GM18499 (cell line): Measurements from ENCODE around the gene AKAP17A.
"Not testable (repeated sequence)": the region's sequence is repeated elsewhere in the genome, so short reads cannot be mapped to it uniquely, and the experiment has no call there.

Experiments
- ATAC-seq: cut with Tn5 transposase; IDR thresholded peaks from one replicate; pipeline ENCODE4 v1.9.1; 2021; ENCODE audit warnings: moderate number of reproducible peaks; ENCODE audit not compliant: insufficient read depth, unreplicated experiment

Gene AKAP17A

GRCh38 chrX:1591102-1591862 is at the start of gene AKAP17A:
Gene AKAP17A, plus strand, starts transcription at chrX:1591604. Its CDS starts 1,859 bp downstream, at chrX:1593463.
- peak; percentile 55 for ATAC-seq

- no peak for ATAC-seq
Measured at GRCh38 chrX:1542994-1543725, 48.2 kb upstream of the AKAP17A start.

GRCh38 chrX:1545776-1546408 is 45.5 kb upstream of the AKAP17A start:
- ATAC-seq, result no peak

- ATAC-seq, result no peak
Measured at GRCh38 chrX:1546691-1547251, 44.6 kb upstream of the AKAP17A start.

DNA sequence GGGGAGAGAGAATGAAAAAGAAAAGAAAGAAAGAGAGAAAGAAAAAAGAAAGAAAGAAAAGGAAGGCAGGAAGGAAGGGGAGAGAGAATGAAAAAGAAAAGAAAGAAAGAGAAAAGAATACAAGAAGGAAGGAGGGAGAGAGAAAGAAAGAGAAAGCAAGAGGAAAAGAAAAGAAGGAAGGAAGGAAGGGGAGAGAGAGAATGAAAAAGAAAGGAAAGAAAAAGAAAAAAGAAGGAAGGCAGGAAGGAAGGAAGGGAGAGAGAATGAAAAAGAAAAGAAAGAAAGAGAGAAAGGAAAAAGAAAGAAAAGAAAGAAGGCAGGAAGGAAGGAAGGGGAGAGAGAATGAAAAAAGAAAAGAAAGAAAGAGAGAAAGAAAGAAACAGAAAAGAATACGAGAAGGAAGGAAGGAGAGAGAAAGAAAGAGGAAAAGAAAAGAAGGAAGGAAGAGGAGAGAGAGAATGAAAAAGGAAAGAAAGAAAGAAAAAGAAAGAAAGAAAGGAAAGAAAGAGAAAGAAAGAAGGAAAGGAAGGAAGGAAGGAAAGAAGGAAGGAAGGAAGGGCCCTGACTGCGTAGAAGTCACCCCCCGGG is 39.4 kb upstream of the AKAP17A start:
- ATAC-seq, result no peak

- no peak for ATAC-seq
Measured at GRCh38 chrX:1554469-1555210, 36.8 kb upstream of the AKAP17A start.

GRCh38 chrX:1555370-1555769 is 36.0 kb upstream of the AKAP17A start:
- ATAC-seq, result no peak

GRCh38 chrX:1557442-1557841 is 34.0 kb upstream of the AKAP17A start:
- not testable (repeated sequence) for ATAC-seq

- no peak for ATAC-seq
Measured at GRCh38 chrX:1558761-1559468, 32.5 kb upstream of the AKAP17A start.

GRCh38 chrX:1561164-1561563 is 30.2 kb upstream of the AKAP17A start:
- ATAC-seq, result no peak

DNA sequence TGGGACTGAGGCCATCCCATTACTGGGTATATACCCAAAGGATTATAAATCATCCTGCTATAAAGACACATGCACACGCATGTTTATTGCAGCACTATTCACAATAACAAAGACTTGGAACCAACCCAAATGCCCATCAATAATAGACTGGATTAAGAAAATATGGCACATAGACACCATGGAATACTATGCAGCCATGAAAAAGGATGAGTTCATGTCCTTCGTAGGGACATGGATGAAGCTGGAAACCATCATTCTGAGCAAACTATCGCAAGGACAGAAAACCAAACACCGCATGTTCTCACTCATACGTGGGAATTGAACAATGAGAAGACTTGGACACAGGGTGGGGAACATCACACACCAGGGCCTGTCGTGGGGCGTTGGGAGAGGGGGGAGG is 27.3 kb upstream of the AKAP17A start:
- not testable (repeated sequence) for ATAC-seq

GRCh38 chrX:1564750-1565683 is 26.4 kb upstream of the AKAP17A start:
- ATAC-seq, result no peak

DNA sequence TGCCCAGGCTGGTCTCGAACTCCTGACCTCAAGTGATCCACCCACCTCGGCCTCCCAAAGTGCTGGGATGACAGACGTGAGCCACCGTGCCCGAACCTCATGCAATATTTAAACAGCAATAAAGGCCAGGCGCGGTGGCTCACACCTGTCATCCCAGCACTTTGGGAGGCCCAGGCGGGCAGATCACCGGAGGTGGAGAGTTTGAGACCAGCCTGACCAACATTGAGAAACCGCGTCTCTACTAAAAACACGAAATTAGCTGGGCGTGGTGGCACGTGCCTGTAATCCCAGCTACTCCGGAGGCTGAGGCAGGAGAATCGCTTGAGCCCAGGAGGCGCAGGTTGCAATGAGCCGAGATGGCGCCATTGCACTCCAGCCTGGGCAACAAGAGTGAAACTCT is 17.2 kb upstream of the AKAP17A start:
- ATAC-seq, result not testable (repeated sequence)

DNA sequence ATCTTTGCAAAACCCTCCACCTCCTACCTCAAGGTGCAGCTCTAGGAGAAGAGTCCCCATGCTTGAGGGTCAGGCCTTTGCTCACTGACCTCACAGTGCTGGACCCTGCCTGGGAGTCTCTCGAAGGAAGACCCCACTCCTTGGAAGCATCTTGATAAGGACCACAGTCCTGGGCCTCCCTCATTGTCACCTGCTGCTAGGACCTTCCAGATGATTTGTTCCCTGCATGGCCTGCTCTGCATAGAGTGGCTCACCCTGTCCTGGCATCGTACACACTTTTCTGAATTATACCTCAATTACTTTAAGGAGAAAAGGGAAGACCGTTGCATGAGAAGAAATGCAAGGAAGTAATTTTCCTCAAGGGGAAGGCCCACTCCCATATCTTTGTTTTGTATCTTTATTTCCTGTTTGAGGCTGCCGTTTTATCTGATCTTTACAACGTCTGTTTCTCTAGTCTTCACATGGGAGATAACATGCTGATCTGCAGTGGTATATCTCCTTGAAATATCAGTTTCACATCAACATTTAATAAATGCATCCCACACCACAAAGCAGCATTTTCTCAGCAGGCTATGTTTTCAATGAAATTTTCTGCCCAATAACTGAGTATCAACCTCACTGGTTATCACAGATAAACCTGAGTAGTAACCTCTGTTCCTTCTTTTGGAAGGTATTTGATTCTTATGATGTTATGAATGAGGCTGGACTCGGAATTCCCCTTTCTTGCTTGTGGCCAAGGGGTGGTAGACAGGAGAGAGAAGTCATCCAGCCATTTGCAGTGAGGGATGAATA is 15.0 kb upstream of the AKAP17A start:
- ATAC-seq, result no peak

DNA sequence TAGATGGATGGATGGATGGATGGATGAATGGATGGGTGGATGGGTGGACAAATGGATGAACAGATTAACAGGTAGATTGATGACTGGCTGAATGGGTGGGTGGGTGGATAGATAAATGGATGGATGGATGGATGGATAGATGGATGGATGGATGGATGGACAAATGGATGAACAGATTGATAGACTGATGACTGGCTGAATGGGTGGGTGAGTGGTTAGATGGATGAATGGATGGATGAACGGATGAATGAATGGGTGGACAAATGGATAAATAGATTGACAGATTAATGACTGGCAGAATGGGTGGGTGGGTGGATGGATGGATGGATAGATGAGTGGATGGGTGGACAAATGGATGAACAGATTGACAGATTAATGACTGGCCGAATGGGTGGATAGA is 13.6 kb upstream of the AKAP17A start:
- ATAC-seq, result no peak

- ATAC-seq, result no peak
Measured at GRCh38 chrX:1578511-1579173, 12.8 kb upstream of the AKAP17A start.

DNA sequence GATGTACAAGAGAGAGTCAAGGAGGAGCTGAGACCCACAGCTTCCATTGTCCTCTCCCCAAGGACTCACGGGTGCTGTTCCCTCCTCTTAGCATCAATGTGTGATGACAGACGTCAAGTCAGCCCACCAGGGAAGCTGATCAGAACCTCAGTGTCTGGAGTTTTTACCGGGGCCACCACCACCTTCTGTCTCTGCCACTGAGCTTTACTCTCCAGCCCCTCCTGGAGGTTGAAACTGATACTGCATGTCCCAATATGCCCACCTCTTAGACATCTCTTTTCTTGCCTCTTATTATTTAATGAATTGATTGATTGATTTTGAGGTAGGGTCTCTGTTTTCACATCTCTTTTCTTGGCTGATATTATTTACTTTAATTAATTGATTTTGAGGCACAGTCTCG is 10.3 kb upstream of the AKAP17A start:
- ATAC-seq, result no peak
